GM19239 (cell line): ENCODE measurements around the gene SORCS2.

Experiments used
- DNase-seq: peaks from one replicate; pipeline ENCODE4 v3.0.0; 2011; ENCODE audit warnings: low spot score; ENCODE audit not compliant: insufficient read length
- FAIRE-seq: peaks from 2 replicates; lab custom pipeline; 2011; peaks lifted over from hg19 to GRCh38; lab: Jason Lieb, UNC

Gene SORCS2

GRCh38 chr4:7655511-7656243, 463.3 kb downstream of the SORCS2 start:
- FAIRE-seq (no peak), DNase-seq (no peak)

GRCh38 chr4:7656244-7656800, 464.0 kb downstream of the SORCS2 start:
- no peak for FAIRE-seq
- no peak for DNase-seq

- DNase-seq (no peak), FAIRE-seq (no peak)
Observed at GRCh38 chr4:7657545-7658297, 465.4 kb downstream of the SORCS2 start.

GRCh38 chr4:7658341-7659204, 466.2 kb downstream of the SORCS2 start:
- FAIRE-seq = no peak
- no peak for DNase-seq

- DNase-seq (no peak), FAIRE-seq (no peak)
Observed at GRCh38 chr4:7659429-7660175, 467.3 kb downstream of the SORCS2 start.

- FAIRE-seq (no peak), DNase-seq (no peak)
Observed at GRCh38 chr4:7660176-7661039, 468.1 kb downstream of the SORCS2 start.

GRCh38 chr4:7661066-7661748, 468.9 kb downstream of the SORCS2 start:
- DNase-seq (no peak), FAIRE-seq (no peak)

- no peak for FAIRE-seq
- no peak for DNase-seq
Observed at GRCh38 chr4:7661846-7662506, 469.6 kb downstream of the SORCS2 start.

- FAIRE-seq (no peak), DNase-seq (no peak)
Observed at GRCh38 chr4:7662507-7662846, 470.1 kb downstream of the SORCS2 start.

GRCh38 chr4:7663075-7663541, 470.8 kb downstream of the SORCS2 start:
- DNase-seq (no peak), FAIRE-seq (no peak)

GRCh38 chr4:7664106-7664505, 471.8 kb downstream of the SORCS2 start:
- DNase-seq (no peak), FAIRE-seq (no peak)

- DNase-seq (no peak), FAIRE-seq (no peak)
Observed at GRCh38 chr4:7665321-7665720, 473.0 kb downstream of the SORCS2 start.

GRCh38 chr4:7666011-7666410, 473.7 kb downstream of the SORCS2 start:
- FAIRE-seq = no peak
- DNase-seq = no peak

- FAIRE-seq (no peak), DNase-seq (no peak)
Observed at GRCh38 chr4:7666744-7667143, 474.4 kb downstream of the SORCS2 start.

GRCh38 chr4:7668271-7668670, 475.9 kb downstream of the SORCS2 start:
- DNase-seq = no peak
- FAIRE-seq = no peak

GRCh38 chr4:7668826-7669225, 476.5 kb downstream of the SORCS2 start:
- FAIRE-seq (no peak), DNase-seq (no peak)

GRCh38 chr4:7672601-7673000, 480.3 kb downstream of the SORCS2 start:
- no peak for DNase-seq
- FAIRE-seq = no peak

- FAIRE-seq = no peak
- no peak for DNase-seq
Observed at GRCh38 chr4:7673121-7673520, 480.8 kb downstream of the SORCS2 start.
